K562 (cell line): ENCODE results near the gene ANKRD11. TPM values are rescaled to one million over a fixed set of nuclear protein-coding genes. Genes with fewer than 3 reads are reported as not detected.
A peak's percentile ranks its signal among the peaks of the same experiment; 100 is the strongest.

ENCODE experiments used
- ATAC-seq: fragments of 200-7000 bp; cut with Tn5 transposase; 3 replicates; pipeline ENCODE4 v1.9.1; 2020; ENCODE audit warnings: moderate library complexity
- BruUV-seq: library from RNA; stranded (reverse); fragments of 400-500 nt; replicated peaks from 2 replicates; lab custom pipeline; 2021; lab: Mats Ljungman, UMichigan
- CTCF ChIA-PET: fragments of 300-600 bp; formaldehyde crosslinking; extraction: SDS; loops from one replicate; lab custom pipeline; 2021; ENCODE audit warnings: low intra/inter-chr PET ratio; lab: Yijun Ruan, JAX
- POLR2A ChIA-PET: fragments of 300-600, 350-650 bp; sonication (Branson Sonifier 250); formaldehyde crosslinking; extraction: SDS; loops from one replicate; lab custom pipeline; 2021; ENCODE audit warnings: antibody characterized with exemption, inconsistent platforms; lab: Yijun Ruan, JAX
- DNase-seq, 4 experiments: peaks; one replicate each; pipeline versions ENCODE4 v3.0.0 to v3.0.0-alpha.2; 2011 to 2018; ENCODE audit warnings: low spot score in 3 of 4, mixed read lengths in 3 of 4; ENCODE audit errors: extremely low read depth in 1 of 4
- FAIRE-seq: peaks from 2 replicates; lab custom pipeline; 2011; peaks lifted over from hg19 to GRCh38; lab: Jason Lieb, UNC
- H2AFZ ChIP-seq: 2 replicates; pipeline ENCODE4 v1.6.0; 2011; ENCODE audit warnings: low read depth, low read length, control low read depth, inconsistent platforms
- H3K27ac ChIP-seq: fragments of 200-600 bp; 3 replicates; pipeline ENCODE4 v1.8.0; 2011; ENCODE audit warnings: low read depth, mild to moderate bottlenecking, control low read depth, inconsistent platforms, low read length, moderate library complexity, mixed read lengths; ENCODE audit errors: extremely low read depth
- H3K27me3 ChIP-seq, 2 experiments: fragments of 300-600 bp in 1 of 2; 2 replicates in 1 of 2; 3 replicates in 1 of 2; pipeline versions ENCODE4 v1.6.0 to v1.8.0; 2011; ENCODE audit warnings: inconsistent platforms in 2 of 2, low read length in 2 of 2, mild to moderate bottlenecking in 1 of 2, mixed read lengths in 1 of 2, moderate library complexity in 1 of 2; ENCODE audit not compliant: control insufficient read depth in 2 of 2, insufficient read depth in 2 of 2
- H3K36me3 ChIP-seq: fragments of 300-600 bp; 3 replicates; pipeline ENCODE4 v1.8.0; 2011; ENCODE audit warnings: mild to moderate bottlenecking, low read length, inconsistent platforms; ENCODE audit not compliant: control insufficient read depth, insufficient read depth
- H3K4me1 ChIP-seq, 2 experiments: fragments of 200-600 bp in 1 of 2; replicated peaks in 1 of 2; 2 replicates in 1 of 2; 3 replicates in 1 of 2; pipeline versions ENCODE4 v1.5.1 to v1.8.0; 2011; ENCODE audit warnings: inconsistent platforms in 2 of 2, low read length in 2 of 2, mild to moderate bottlenecking in 1 of 2, mixed read lengths in 1 of 2, moderate library complexity in 1 of 2; ENCODE audit not compliant: control insufficient read depth in 2 of 2, insufficient read depth in 2 of 2
- H3K4me2 ChIP-seq: 2 replicates; pipeline ENCODE4 v1.6.1; 2011; ENCODE audit warnings: low read length, control low read depth, inconsistent platforms, mixed read lengths; ENCODE audit not compliant: insufficient read depth
- H3K4me3 ChIP-seq: fragments of 200-600 bp; sonication (generic), shearing (Covaris generic); 2 replicates; pipeline ENCODE4 v1.5.1; 2016; ENCODE audit warnings: control low read depth, inconsistent platforms
- H3K79me2 ChIP-seq: fragments of 200-600 bp; 3 replicates; pipeline ENCODE4 v1.8.0; 2011; ENCODE audit warnings: low read length, inconsistent platforms; ENCODE audit not compliant: control insufficient read depth, insufficient read depth
- H3K9ac ChIP-seq, 2 experiments: 2 replicates each; pipeline versions ENCODE4 v1.6.0 to v1.6.1; 2011; ENCODE audit warnings: low read depth in 2 of 2, low read length in 2 of 2, control low read depth in 1 of 2, inconsistent platforms in 1 of 2, mild to moderate bottlenecking in 1 of 2, mixed read lengths in 1 of 2; ENCODE audit not compliant: insufficient read depth in 1 of 2
- H3K9me1 ChIP-seq: one replicate; pipeline ENCODE4 v1.6.0; 2011; ENCODE audit warnings: inconsistent platforms, mild to moderate bottlenecking, low read length, moderate library complexity; ENCODE audit not compliant: control insufficient read depth, insufficient read depth
- H3K9me3 ChIP-seq: replicated peaks from 2 replicates; pipeline ENCODE4 v1.5.1; 2011; ENCODE audit warnings: low read depth, low read length, inconsistent platforms; ENCODE audit not compliant: control insufficient read depth, insufficient read depth
- H4K20me1 ChIP-seq: replicated peaks from 2 replicates; pipeline ENCODE4 v1.6.1; 2011; ENCODE audit warnings: low read length, inconsistent platforms, mixed read lengths; ENCODE audit not compliant: control insufficient read depth, insufficient read depth
- HNRNPUL1 ChIP-seq: fragments of 200-400 bp; formaldehyde crosslinking; IDR thresholded peaks from 2 replicates; pipeline ENCODE4 v1.6.1; 2017; ENCODE audit warnings: low read length
- NFRKB ChIP-seq: fragments of 450-650 bp; IDR thresholded peaks from 2 replicates; pipeline ENCODE4 v1.6.1; 2016; ENCODE audit warnings: low read depth
- POLR2G ChIP-seq: fragments of 200-400 bp; formaldehyde crosslinking; IDR thresholded peaks from 2 replicates; pipeline ENCODE4 v1.6.1; 2017; ENCODE audit warnings: low read depth, mild to moderate bottlenecking, antibody characterized with exemption, low read length, moderate library complexity
- RBM22 ChIP-seq: fragments of 200-400 bp; formaldehyde crosslinking; IDR thresholded peaks from 2 replicates; pipeline ENCODE4 v1.6.1; 2018; ENCODE audit warnings: low read length, low read depth; ENCODE audit not compliant: poor library complexity, severe bottlenecking
- ZFPM2 ChIP-seq: fragments of 250-450 bp; sonication (Bioruptor Pico); IDR thresholded peaks from 2 replicates; pipeline ENCODE4 v1.5.1; 2022; ENCODE audit warnings: mild to moderate bottlenecking
- WGBS: fragments of 100-300 bp; shearing (Covaris generic); methylation state at CpG from one replicate; pipeline ENCODE4 v1.1.6; 2016; ENCODE audit warnings: low coverage, mixed read lengths; ENCODE audit not compliant: insufficient coverage; ENCODE audit errors: missing lambda C conversion rate; 5-methylcytosine and 5-hydroxymethylcytosine counted together
- in situ Hi-C: fragments of 300-500 bp; cut with MboI; formaldehyde crosslinking; loops from 4 replicates; pipeline ENCODE4 v1.15.0; 2018; ENCODE audit warnings: inconsistent platforms, mixed read lengths
- intact Hi-C: fragments of 100-400 bp; cut with micrococcal nuclease; formaldehyde crosslinking; loops from 2 replicates; pipeline ENCODE4 v1.14.2; 2022
- polyA plus RNA-seq, 8 experiments: library from polyadenylated mRNA; depleted of rRNA in 4 of 8; stranded (reverse) in 5 of 8; unstranded in 3 of 8; fragments of >200 nt; fragmentation: Nextera tagmentation in 2 of 8; fragmentation: Illumina TruSeq in 1 of 8; extraction: Ambion mirVana in 2 of 8; extraction: Trizol in 1 of 8; gene quantifications; 2 replicates each; pipeline versions ENCODE4 v1.2.1 to v1.2.3, GENCODE V29; 2011 to 2014; ENCODE audit warnings: inconsistent platforms in 1 of 8, missing spikeins in 1 of 8
- total RNA-seq, 7 experiments: library from RNA; depleted of rRNA in 6 of 7; stranded (reverse); fragments of >200 nt in 6 of 7; fragmentation: Illumina TruSeq in 2 of 7; extraction: Trizol in 2 of 7; gene quantifications; 2 replicates each; pipeline versions ENCODE4 v1.2.1 to v1.2.3, GENCODE V29; 2011 to 2021; ENCODE audit warnings: low replicate concordance in 1 of 7

Gene ANKRD11
- total and polyA plus RNA-seq, 9 of the 15 experiments (the other 6 are each of a cell fraction or from before 2014, with no cell fraction given): 4.7 to 126 (median 31.7) TPM

DNA sequence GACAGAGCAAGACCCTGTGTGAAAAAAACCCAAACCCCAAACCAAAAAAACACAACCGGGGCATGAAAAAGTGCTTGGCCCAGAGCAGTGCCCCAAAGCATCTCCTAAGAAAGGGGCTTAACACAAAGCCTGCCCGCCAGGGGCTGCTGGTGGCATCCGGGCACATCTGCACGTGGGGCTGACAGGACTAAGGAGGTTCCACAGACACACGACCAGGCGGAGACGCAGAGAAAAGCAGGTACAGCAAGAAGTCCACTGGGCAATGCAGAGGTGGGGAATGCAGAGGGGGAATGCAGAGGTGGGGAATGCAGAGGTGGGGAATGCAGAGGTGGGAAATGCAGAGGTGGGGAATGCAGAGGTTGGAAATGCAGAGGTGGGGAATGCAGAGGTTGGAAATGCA is 163.6 kb downstream of the ANKRD11 start:
- no TSS peak for BruUV-seq
- H4K20me1 ChIP-seq: peaks cover 46% of the 10 kb centered on the region
- H2AFZ ChIP-seq: no peak overlapping the region
- peaks cover 43% of the 10 kb centered on the region; the same call in 2 of the 3 replicates for H3K36me3 ChIP-seq
- ChIA-PET POLR2A (interaction anchor here (0.9 to 1.3 kb wide), 4 partner anchors 9 to 239 kb away, joined by 3 to 5 read pairs (median 4); no protein-coding TSS in a partner anchor), CTCF (no interaction called here)
- TF ChIP-seq NFRKB (no peak), RBM22 (peak; percentile 68), HNRNPUL1 (no peak), ZFPM2 (CRISPR knock-in tag) (no peak), POLR2G (0 out of 2 replicates have a peak, but pooled peaks have one; percentile 3)
- H3K4me1 ChIP-seq: peaks cover 53 to 71% of the 10 kb centered on the region in 2 experiments
- no peak for DNase-seq
- H3K9me1 ChIP-seq: peaks cover 7% of the 10 kb centered on the region
- no peak overlapping the region; the same call in 1 of the 2 replicates for H3K4me2 ChIP-seq
- peak overlapping the region; percentile 70 to 90; a peak in 3 of 4 replicates for H3K9ac ChIP-seq
- peaks cover 96% of the 10 kb centered on the region for H3K79me2 ChIP-seq
- in situ Hi-C loops (no loop called here), intact Hi-C loops (no loop called here)
- H3K4me3 ChIP-seq: no peak overlapping the region
- ATAC-seq: no peak
- no peaks in the 10 kb centered on the region for H3K27me3 ChIP-seq
- H3K9me3 ChIP-seq: no peaks in the 10 kb centered on the region; the same call in 1 of the 2 replicates
- H3K27ac ChIP-seq: peak overlapping the region; percentile 97; the same call in 2 of the 3 replicates
- FAIRE-seq: no peak
- WGBS: 65% methylated on average over 7 of the region's 7 CpGs
